Keratinocyte (primary cell): Measurements from ENCODE around the gene CDYL2. TPM values are rescaled to one million over a fixed set of nuclear protein-coding genes. Genes with fewer than 3 reads are reported as not detected.

Experiments
- DNase-seq: peaks from one replicate; pipeline ENCODE4 v3.0.0-alpha.2; 2011; ENCODE audit warnings: low read depth, missing footprints, low spot score
- FAIRE-seq: peaks from 2 replicates; lab custom pipeline; 2011; peaks lifted over from hg19 to GRCh38; lab: Jason Lieb, UNC
- H2AFZ ChIP-seq: 2 replicates; pipeline ENCODE4 v1.6.0; 2012; ENCODE audit warnings: low read length, control low read depth, inconsistent platforms; ENCODE audit not compliant: control insufficient read depth
- H3K27ac ChIP-seq: 2 replicates; pipeline ENCODE4 v1.5.1; 2011; ENCODE audit warnings: low read length; ENCODE audit not compliant: control insufficient read depth, insufficient read depth
- H3K27me3 ChIP-seq: 3 replicates; pipeline ENCODE4 v1.6.0; 2011; ENCODE audit warnings: low read length; ENCODE audit not compliant: control insufficient read depth, insufficient read depth; ENCODE audit errors: extremely low read depth
- H3K36me3 ChIP-seq, 2 experiments: 2 replicates in 1 of 2; 3 replicates in 1 of 2; pipeline ENCODE4 v1.5.1; 2011; ENCODE audit warnings: low read length in 2 of 2, mild to moderate bottlenecking in 1 of 2; ENCODE audit not compliant: control insufficient read depth in 2 of 2, insufficient read depth in 2 of 2; ENCODE audit errors: extremely low read depth in 1 of 2
- H3K4me1 ChIP-seq: 3 replicates; pipeline ENCODE4 v1.5.1; 2011; ENCODE audit warnings: low read length; ENCODE audit not compliant: control insufficient read depth, insufficient read depth; ENCODE audit errors: extremely low read depth
- H3K4me2 ChIP-seq: 3 replicates; pipeline ENCODE4 v1.6.0; 2011; ENCODE audit warnings: low read depth, low read length; ENCODE audit not compliant: control insufficient read depth, insufficient read depth; ENCODE audit errors: extremely low read depth
- H3K4me3 ChIP-seq, 3 experiments: fragments of 200-600 bp in 1 of 3; sonication (generic) in 1 of 3; 2 replicates in 2 of 3; 3 replicates in 1 of 3; pipeline ENCODE4 v1.5.1; 2011 to 2016; ENCODE audit warnings: low read length in 3 of 3, mild to moderate bottlenecking in 3 of 3, control low read depth in 2 of 3, inconsistent platforms in 1 of 3, low read depth in 1 of 3, mixed read lengths in 1 of 3, mixed run types in 1 of 3, moderate library complexity in 1 of 3; ENCODE audit not compliant: control insufficient read depth in 2 of 3, insufficient read depth in 2 of 3; ENCODE audit errors: extremely low read depth in 1 of 3
- H3K79me2 ChIP-seq: 2 replicates; pipeline ENCODE4 v1.6.0; 2012; ENCODE audit warnings: low read length; ENCODE audit not compliant: control insufficient read depth, insufficient read depth
- H3K9ac ChIP-seq: 3 replicates; pipeline ENCODE4 v1.6.0; 2011; ENCODE audit warnings: low read length; ENCODE audit not compliant: control insufficient read depth, insufficient read depth; ENCODE audit errors: extremely low read depth
- H3K9me1 ChIP-seq: 3 replicates; pipeline ENCODE4 v1.6.0; 2011; ENCODE audit warnings: low read length; ENCODE audit not compliant: control insufficient read depth, insufficient read depth; ENCODE audit errors: extremely low read depth
- H3K9me3 ChIP-seq: 2 replicates; pipeline ENCODE4 v1.5.1; 2012; ENCODE audit warnings: low read depth, low read length; ENCODE audit not compliant: control insufficient read depth
- H4K20me1 ChIP-seq: 3 replicates; pipeline ENCODE4 v1.6.0; 2011; ENCODE audit warnings: low read length; ENCODE audit not compliant: control insufficient read depth, insufficient read depth; ENCODE audit errors: extremely low read depth
- EZH2 ChIP-seq: IDR thresholded peaks from one replicate; pipeline ENCODE4 v1.6.1; 2012; ENCODE audit warnings: inconsistent platforms, mild to moderate bottlenecking, low read length, moderate library complexity
- dilution Hi-C: fragments of 300-500 bp; cut with MboI; formaldehyde crosslinking; loops from one replicate; pipeline ENCODE4 v1.7.0; 2020; ENCODE audit warnings: low sequenced_read_pairs; ENCODE audit not compliant: extremely low pct_ligation_motif_present
- polyA plus RNA-seq, 5 experiments: library from polyadenylated mRNA; depleted of rRNA in 3 of 5; stranded (reverse) in 3 of 5; stranded (forward) in 1 of 5; unstranded in 1 of 5; fragments of >200 nt; gene quantifications; 1 replicate in 1 of 5; 2 replicates in 3 of 5; 3 replicates in 1 of 5; pipeline versions ENCODE4 v1.2.1 to v1.2.3, GENCODE V29; 2011 to 2012; ENCODE audit warnings: missing spikeins in 2 of 5, low read depth in 1 of 5, low replicate concordance in 1 of 5
- TF ChIP-seq, protein P1 (sequence below), 3 experiments: IDR thresholded peaks in 1 of 3; conservative IDR thresholded peaks in 1 of 3; optimal IDR thresholded peaks in 1 of 3; 2 replicates in 2 of 3; 3 replicates in 1 of 3; pipeline versions ENCODE3 to v1.5.1; 2011; ENCODE audit warnings: low read length in 3 of 3, mild to moderate bottlenecking in 3 of 3, moderate library complexity in 2 of 3, control low read depth in 1 of 3, inconsistent platforms in 1 of 3; ENCODE audit not compliant: insufficient read depth in 2 of 3; ENCODE audit errors: extremely low read depth in 1 of 3

The CDYL2 gene
- polyA plus RNA-seq, 1 donor (not counting 4 experiments of a cell fraction or from before 2014, with no cell fraction given), result 2.0 TPM

DNA sequence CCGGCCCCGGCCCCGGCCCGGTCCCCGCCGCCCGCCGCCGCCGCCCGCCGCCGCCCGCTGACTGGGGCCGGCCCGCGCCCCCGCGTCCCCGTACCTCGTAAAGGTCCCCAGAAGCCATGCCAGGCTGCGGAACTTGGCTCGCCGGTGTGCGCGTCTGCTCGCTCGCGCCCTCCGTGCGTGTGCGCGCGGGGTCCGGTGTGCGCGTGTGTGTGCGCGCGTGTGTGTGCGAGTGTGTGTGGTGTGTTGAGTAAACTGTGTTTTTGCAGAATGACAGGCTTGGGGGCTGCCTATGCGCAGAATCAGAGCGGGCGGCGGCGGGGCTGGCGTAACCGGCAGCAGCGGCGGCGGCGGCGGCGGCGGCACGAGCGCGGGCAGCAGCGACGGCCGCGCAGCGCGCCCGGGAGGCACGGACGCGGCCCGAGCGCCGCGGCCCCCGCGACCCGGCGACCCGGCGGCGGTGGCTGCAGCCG, 307 bp downstream of the CDYL2 start:
- FAIRE-seq, result no peak

DNA sequence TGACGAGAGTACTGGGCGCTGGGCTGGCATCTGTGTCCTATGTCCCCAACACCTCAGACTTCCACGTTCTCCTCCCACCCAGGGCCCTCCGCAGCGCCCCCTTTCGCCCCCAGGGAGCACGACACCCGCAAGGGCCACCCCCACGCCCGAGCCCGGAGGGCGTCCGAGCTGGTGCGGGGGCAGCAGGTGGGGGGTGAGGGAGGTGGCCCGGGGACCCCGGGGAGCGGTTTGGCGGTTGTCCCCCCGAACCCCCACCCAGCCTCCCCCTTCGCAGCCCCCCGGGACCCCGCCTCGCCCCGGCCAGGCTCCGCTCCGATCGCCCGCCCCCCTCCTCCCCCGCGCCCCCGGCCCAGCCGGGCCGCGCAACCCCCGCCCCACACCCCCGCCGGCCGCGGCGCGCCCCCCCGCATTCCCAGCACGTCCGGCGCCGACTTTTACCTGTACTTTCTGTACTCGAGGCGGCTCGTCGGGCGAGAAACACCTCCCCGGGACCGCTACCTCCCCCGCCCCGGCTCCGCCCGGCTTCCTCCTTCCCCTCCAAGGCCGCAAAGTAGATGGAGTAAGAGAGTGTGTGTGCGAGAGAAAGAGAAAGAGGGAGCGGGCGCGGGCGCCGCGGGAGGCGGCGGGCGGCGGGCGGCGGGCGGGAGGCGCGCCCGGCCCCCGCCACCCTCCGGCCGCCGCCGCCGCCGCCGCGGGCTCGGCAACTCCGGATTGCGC, 901 bp downstream of the CDYL2 start:
- FAIRE-seq, result no peak
- H3K4me1 ChIP-seq, result peaks cover 10% of the 10 kb centered on the region
- peak overlapping the region in 2 of 3 experiments; percentile 52 to 62 for H3K4me3 ChIP-seq
- H2AFZ ChIP-seq, result no peak overlapping the region
- H3K36me3 ChIP-seq, result no peaks in the 10 kb centered on the region
- dilution Hi-C loops, result no loop called here
- no peaks in the 10 kb centered on the region for H3K79me2 ChIP-seq
- H3K9me3 ChIP-seq, result no peaks in the 10 kb centered on the region
- TF ChIP-seq, protein P1, sequence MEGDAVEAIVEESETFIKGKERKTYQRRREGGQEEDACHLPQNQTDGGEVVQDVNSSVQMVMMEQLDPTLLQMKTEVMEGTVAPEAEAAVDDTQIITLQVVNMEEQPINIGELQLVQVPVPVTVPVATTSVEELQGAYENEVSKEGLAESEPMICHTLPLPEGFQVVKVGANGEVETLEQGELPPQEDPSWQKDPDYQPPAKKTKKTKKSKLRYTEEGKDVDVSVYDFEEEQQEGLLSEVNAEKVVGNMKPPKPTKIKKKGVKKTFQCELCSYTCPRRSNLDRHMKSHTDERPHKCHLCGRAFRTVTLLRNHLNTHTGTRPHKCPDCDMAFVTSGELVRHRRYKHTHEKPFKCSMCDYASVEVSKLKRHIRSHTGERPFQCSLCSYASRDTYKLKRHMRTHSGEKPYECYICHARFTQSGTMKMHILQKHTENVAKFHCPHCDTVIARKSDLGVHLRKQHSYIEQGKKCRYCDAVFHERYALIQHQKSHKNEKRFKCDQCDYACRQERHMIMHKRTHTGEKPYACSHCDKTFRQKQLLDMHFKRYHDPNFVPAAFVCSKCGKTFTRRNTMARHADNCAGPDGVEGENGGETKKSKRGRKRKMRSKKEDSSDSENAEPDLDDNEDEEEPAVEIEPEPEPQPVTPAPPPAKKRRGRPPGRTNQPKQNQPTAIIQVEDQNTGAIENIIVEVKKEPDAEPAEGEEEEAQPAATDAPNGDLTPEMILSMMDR (optimal IDR thresholded peaks at IDR 0.05 in 1 of 3, IDR thresholded peaks at IDR 0.05 in 1 of 3, conservative IDR thresholded peaks at IDR 0.05 in 1 of 3; ENCODE audit: extremely low read depth in 1 of 3, insufficient read depth in 2 of 3, low read length in 3 of 3), result peak; percentile 52 to 65 (median 56)
- TF ChIP-seq EZH2, result no peak
- DNase-seq, result no peak
- no peak overlapping the region for H3K27ac ChIP-seq
- peak overlapping the region; percentile 41 for H3K9ac ChIP-seq
- no peaks in the 10 kb centered on the region for H3K27me3 ChIP-seq
- H4K20me1 ChIP-seq, result no peaks in the 10 kb centered on the region
- no peaks in the 10 kb centered on the region for H3K9me1 ChIP-seq
- peak overlapping the region; percentile 36 for H3K4me2 ChIP-seq

More for the DNA sequence above, 307 bp downstream of the CDYL2 start:
- Histone ChIP-seq H3K4me1 (peaks cover 10% of the 10 kb centered on the region), H3K4me3 (peak overlapping the region; percentile 60 to 63 (median 62)), H3K79me2 (no peaks in the 10 kb centered on the region), H3K27ac (no peak overlapping the region), H3K9me1 (no peaks in the 10 kb centered on the region), H4K20me1 (no peaks in the 10 kb centered on the region), H3K9me3 (no peaks in the 10 kb centered on the region), H2AFZ (peak overlapping the region; percentile 81), H3K4me2 (no peak overlapping the region), H3K9ac (peak overlapping the region; percentile 63), H3K36me3 (no peaks in the 10 kb centered on the region), H3K27me3 (no peaks in the 10 kb centered on the region)
- DNase-seq, result no peak
- TF ChIP-seq, protein P1 (optimal IDR thresholded peaks at IDR 0.05 in 1 of 3, IDR thresholded peaks at IDR 0.05 in 1 of 3, conservative IDR thresholded peaks at IDR 0.05 in 1 of 3; ENCODE audit: extremely low read depth in 1 of 3, insufficient read depth in 2 of 3, low read length in 3 of 3), result peak in 1 of 3 experiments; percentile 6
- no peak for TF ChIP-seq EZH2
- dilution Hi-C loops, result no loop called here
